HS-27A (cell line): ENCODE measurements around the gene OGFR.

Source experiments
- DNase-seq: peaks from one replicate; pipeline ENCODE4 v3.0.0-alpha.2; 2012; ENCODE audit warnings: low read depth, missing footprints

The OGFR gene

GRCh38 chr20:62769346-62770071, 35.1 kb upstream of the OGFR start:
- DNase-seq: no peak

- no peak for DNase-seq
These were observed 34.3 kb upstream of the OGFR start for GRCh38 chr20:62770111-62770910.

- no peak for DNase-seq
These were observed 33.7 kb upstream of the OGFR start for GRCh38 chr20:62770916-62771315.

GRCh38 chr20:62771396-62772102, 33.1 kb upstream of the OGFR start:
- DNase-seq: no peak

GRCh38 chr20:62772103-62772611, 32.5 kb upstream of the OGFR start:
- no peak for DNase-seq

GRCh38 chr20:62772619-62772989, 32.0 kb upstream of the OGFR start:
- no peak for DNase-seq

DNA sequence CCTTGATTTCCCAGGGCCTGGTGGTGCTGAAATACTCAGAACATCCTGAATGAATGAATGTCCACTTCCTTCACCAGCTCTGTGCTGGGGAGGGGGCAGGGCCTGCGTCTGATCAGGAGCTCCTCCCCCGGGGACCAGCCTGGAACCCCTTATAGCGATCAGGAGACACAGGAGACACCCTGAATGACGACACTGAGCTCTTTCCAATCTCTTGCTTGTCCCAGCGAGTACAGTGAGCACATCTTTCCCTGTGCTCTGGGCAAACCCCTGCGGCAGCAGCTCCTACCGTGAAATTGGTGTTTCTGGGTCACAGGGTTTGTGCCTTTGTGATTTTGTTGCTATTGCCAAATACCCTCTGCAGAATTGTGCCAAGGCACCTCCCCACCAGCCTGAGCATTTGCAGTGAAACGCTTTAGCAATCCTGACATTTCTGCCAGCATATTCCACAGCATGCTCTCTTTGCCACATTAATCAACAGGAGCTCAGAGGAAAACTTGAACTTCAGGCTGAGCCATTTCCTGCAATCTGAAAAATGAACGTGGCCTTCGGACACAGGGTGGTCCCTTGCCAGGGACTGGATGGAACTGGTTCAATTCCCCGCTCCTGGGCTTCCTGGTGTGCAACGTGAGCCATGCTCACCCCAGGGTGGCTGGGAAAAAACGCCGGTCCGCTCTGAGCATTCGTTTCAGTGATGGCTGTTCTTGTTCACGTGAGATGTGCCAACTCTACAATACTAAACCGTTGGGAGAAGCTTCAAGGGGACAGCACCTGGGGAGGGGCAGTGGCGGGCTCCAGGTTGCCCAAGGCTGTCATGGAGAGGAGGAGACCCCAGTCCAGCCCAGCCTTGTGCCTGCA, 31.4 kb upstream of the OGFR start:
- no peak for DNase-seq

DNA sequence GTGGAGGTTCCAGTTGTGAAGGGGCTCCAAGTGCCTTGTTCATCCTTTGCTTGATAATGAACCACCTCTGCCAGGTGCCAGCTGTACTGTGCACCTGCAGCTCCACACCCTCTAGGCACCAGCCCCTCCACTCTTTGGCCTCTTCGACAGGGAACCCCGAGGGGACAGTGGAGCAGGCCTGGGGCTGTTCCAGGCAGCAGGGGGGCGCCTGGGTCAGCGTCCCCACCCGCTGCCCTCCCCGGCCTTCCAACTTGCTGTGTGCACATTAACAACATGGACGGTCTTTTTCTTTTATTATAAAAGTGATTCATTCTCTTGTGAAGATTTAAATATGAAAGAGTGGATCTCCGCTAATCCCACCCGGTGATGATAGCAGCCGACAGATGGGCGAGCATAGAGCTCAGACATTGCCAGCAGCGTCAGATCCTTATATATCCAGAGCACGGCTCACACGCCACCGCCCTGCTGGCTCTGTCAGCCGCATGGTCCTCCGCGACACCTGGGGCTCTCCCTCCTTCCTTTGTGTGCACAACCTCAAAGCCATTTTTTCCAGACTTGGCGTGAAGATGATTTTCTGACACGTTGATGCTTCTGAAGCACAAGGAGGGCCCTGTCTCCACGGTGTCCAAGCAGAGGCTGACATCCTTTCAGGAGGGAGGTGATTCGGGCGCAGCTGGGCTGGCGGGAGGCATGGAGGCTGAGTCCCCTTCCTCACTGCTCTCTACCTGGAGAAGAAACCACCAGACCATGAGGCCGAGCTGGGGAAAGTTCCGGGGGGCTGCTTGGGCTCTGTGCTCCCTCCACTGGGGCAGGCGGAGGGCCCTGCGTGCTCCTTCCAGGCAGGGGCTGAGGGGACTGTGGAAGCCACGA, 30.6 kb upstream of the OGFR start:
- DNase-seq: no peak

DNA sequence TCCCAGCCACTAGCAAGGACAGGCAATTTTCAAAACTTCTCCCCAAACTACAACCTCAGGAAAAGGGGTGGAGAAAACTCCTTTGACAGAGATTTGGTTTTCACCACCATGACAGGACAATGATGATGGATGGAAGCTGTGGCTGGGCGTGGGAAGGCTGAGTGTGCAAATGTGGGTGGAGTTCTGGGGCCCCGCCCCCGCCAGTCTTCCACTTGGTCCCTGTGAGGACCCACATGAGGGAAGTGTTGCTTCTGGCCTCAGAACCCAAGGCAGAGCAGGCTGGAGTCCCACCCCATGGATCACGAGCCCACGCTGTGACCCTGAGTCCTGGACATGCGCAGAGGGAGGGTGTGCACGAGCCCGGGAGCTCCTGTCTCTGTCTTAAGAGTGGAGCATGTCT, 29.9 kb upstream of the OGFR start:
- DNase-seq: no peak

DNA sequence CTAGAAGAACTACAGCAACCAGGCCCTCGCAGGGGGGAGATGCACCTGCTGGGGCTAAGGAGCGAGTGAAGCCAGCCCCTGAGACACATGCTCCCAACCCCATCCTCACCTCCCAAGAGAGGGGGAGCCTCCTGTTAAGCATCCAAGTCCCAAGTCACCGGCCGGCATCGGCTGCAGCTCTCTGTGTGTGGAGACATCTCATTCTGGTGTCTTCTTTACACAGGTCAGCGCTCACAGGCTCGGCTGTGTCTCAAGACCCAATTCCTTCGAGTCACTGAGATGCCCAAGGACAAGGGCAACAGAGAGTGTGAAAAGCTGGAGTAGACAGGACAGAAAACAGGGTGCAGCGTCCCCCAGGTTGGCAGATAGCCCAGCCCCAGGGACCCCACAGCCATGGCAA, 29.4 kb upstream of the OGFR start:
- no peak for DNase-seq

GRCh38 chr20:62776035-62776691, 28.5 kb upstream of the OGFR start:
- DNase-seq: no peak

DNA sequence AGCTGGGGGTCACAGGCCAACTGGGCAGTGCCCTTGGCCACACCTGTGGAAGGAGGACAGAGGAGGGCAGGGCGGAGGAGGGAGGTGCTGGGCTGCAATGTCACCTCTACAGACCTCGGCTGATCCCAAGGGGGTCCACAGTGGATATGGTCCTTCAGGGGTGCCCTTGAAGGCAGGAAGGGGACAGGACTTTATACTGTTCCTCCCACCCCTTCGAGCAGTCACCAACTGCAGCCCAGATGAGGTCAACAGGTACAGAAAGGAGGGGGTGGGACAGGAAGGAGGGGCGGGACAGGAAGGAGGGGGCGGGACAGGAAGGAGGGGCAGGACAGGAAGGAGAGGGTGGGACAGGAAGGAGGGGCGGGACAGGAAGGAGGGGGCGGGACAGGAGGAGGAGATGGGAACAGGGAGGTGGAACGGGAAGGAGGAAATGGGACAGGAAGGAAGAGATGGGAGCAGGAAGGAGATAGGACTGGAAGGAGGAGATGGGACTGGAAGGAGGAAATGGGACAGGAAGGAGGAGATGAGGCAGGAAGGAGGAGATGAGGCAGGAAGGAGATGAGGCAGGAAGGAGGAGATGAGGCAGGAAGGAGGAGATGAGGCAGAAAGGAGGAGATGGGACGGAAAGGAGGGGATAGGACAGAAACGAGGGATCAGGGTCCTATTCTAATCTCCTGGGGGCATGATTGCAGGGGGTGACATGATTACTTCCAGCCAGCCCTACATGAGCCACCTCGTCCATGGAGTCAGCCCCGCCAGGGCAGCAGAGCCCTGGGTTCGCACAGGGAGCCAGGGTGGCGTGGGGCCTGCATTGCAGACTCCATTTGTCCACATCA, 27.7 kb upstream of the OGFR start:
- DNase-seq: no peak

- DNase-seq: no peak
These were observed 27.2 kb upstream of the OGFR start for GRCh38 chr20:62777528-62777830.

DNA sequence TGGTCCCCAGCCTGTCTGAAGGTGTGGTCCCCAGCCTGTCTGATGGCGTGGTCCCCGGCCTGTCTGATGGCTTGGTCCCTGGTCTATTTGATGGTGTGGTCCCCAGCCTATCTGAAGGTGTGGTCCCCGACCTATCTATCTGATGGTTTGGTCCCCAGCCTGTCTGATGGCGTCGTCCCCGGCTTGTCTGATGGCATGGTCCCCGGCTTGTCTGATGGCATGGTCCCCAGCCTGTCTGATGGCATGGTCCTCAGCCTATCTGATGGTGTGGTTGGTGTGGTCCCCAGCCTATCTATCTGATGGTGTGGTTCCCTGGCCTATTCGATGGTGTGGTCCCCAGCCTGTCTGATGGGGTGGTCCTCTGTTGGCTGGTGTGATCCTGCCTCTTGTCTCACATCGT, 26.6 kb upstream of the OGFR start:
- DNase-seq: no peak

DNA sequence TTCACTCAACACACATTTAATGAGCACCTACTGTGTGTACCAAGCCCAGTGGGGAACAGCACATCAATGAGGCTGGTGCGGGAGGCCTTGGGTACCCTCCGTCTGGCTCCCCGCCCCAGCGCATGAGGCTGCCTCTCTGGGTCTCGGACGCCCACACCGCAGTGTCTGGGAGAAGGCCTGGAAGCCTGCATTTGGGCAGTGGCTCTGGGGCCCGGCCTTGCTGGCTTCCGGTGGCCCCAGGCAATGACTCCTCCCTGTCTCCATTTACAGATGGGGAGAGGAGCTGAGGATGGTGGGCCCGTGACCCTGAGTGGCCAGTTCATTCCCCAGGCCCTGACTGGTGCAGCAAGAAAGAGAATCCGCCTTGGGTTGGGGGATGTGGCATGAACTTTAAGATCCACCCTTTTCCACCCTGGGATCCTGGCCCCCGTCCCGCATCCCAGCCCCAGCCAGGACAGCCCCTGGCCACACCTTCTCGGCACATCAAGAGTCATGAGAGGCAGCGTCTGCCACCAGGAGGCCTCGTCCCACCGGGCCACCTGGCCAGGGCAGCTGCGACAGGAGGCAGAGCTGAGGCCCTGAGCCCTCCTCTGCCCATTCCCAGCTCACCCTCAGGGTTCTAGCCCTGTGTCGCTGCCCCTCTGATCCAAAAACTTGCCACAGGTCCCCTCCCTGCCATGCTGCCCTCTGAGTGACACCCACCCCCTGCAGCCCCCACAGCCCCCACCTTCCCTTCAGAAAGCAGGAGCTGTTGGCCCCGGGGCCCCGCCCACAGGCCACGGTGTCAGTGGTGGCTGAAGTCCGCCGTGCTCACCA, 25.8 kb upstream of the OGFR start:
- DNase-seq: no peak

DNA sequence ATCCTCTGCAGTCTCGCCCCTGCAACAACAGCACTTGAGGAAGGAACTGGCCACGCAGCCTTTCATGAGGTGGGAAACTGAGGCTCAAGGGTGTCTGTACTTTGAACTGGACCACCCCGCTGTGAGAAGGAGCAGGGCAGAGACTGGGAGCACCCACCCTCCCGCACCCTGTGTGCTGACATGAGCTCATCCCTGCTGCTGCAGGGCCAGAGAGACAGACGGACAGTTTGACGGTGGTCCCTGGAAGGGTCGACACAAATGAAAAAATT, 25.3 kb upstream of the OGFR start:
- no peak for DNase-seq

- DNase-seq: no peak
These were observed 24.4 kb upstream of the OGFR start for GRCh38 chr20:62780204-62780603.

GRCh38 chr20:62780696-62781095, 23.9 kb upstream of the OGFR start:
- DNase-seq: no peak
